ENCODE measurements around the gene SLC1A1. TPM values are rescaled to one million over a fixed set of nuclear protein-coding genes. Genes with fewer than 3 reads are reported as not detected.
A peak's percentile ranks its signal among the peaks of the same experiment; 100 is the strongest.

SLC1A1 gene
- total and polyA plus RNA-seq, 2 experiments from 2014 or later: 3.7 to 8.2 TPM

DNA sequence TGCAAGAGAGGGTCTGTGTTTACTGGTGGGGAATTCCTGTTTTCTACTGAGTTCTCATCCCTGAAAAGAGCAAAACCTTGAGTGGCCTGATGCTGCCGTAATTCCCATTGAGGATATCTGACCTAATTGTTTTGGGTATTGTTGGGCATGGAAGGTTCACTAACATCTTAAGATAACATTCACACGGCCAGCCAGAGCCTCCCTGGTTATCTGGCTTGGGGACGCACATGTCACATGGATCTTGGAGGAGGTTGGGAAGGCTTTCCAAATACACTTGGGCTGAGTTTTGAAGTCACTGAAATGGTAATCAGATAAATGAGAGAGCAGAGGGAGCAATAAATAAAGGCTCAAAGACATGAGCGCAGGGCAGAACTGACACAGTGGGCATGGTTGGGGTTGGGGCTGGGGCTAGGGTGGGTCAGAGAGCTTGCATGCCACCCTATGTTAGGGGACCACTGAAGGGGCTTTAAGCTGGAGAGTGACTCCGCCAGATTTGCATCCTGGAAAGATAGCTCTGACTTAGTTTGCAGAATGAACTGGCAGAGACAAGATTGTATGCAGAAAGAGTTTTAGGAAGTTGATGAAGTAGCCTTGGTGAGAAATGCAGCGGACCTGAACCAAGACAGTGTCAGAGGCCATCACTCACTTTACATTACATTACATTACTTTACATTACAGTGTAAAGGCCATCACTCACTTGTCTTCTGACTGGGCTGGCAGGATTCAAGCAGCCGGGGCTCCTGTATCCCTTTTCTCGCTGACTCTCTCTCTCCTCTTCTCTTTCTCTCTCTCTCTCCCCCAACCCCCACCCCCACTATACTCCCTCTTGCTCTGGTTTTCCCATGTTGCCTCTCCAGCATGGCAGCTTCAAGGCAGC lies 24.2 kb downstream of the SLC1A1 start:
- Histone ChIP-seq H3K27me3 (ENCODE audit: insufficient read depth) (no peaks in the 10 kb centered on the region), H3K4me2 (peak overlapping the region; percentile 68), H3K79me2 (replicated peaks; ENCODE audit: insufficient read depth) (no peaks in the 10 kb centered on the region), H2AFZ (no peak overlapping the region), H3K9me2 (ENCODE audit: insufficient read depth) (peaks cover 11% of the 10 kb centered on the region), H3F3A (replicated peaks; ENCODE audit: low read depth) (peaks cover 7% of the 10 kb centered on the region), H3K27ac (ENCODE audit: low read depth) (peak overlapping the region; percentile 64; the same call in 1 of the 2 replicates), H3K4me3 (no peak overlapping the region), H4K20me1 (replicated peaks; ENCODE audit: insufficient read depth) (no peaks in the 10 kb centered on the region), H3K36me3 (ENCODE audit: insufficient read depth) (no peaks in the 10 kb centered on the region), H3K4me1 (ENCODE audit: insufficient read depth) (peaks cover 22% of the 10 kb centered on the region)
- H3K27me3 Mint-ChIP-seq (ENCODE audit: insufficient read depth, low read depth, poor library complexity): peaks cover 2% of the 10 kb centered on the region
- H3K4me3 Mint-ChIP-seq: no peak overlapping the region; the same call in 2 of the 3 replicates
- DNase-seq (ENCODE audit: low spot score) (peak; percentile 76), ATAC-seq (peak; percentile 98)
- TF ChIP-seq, protein P1, sequence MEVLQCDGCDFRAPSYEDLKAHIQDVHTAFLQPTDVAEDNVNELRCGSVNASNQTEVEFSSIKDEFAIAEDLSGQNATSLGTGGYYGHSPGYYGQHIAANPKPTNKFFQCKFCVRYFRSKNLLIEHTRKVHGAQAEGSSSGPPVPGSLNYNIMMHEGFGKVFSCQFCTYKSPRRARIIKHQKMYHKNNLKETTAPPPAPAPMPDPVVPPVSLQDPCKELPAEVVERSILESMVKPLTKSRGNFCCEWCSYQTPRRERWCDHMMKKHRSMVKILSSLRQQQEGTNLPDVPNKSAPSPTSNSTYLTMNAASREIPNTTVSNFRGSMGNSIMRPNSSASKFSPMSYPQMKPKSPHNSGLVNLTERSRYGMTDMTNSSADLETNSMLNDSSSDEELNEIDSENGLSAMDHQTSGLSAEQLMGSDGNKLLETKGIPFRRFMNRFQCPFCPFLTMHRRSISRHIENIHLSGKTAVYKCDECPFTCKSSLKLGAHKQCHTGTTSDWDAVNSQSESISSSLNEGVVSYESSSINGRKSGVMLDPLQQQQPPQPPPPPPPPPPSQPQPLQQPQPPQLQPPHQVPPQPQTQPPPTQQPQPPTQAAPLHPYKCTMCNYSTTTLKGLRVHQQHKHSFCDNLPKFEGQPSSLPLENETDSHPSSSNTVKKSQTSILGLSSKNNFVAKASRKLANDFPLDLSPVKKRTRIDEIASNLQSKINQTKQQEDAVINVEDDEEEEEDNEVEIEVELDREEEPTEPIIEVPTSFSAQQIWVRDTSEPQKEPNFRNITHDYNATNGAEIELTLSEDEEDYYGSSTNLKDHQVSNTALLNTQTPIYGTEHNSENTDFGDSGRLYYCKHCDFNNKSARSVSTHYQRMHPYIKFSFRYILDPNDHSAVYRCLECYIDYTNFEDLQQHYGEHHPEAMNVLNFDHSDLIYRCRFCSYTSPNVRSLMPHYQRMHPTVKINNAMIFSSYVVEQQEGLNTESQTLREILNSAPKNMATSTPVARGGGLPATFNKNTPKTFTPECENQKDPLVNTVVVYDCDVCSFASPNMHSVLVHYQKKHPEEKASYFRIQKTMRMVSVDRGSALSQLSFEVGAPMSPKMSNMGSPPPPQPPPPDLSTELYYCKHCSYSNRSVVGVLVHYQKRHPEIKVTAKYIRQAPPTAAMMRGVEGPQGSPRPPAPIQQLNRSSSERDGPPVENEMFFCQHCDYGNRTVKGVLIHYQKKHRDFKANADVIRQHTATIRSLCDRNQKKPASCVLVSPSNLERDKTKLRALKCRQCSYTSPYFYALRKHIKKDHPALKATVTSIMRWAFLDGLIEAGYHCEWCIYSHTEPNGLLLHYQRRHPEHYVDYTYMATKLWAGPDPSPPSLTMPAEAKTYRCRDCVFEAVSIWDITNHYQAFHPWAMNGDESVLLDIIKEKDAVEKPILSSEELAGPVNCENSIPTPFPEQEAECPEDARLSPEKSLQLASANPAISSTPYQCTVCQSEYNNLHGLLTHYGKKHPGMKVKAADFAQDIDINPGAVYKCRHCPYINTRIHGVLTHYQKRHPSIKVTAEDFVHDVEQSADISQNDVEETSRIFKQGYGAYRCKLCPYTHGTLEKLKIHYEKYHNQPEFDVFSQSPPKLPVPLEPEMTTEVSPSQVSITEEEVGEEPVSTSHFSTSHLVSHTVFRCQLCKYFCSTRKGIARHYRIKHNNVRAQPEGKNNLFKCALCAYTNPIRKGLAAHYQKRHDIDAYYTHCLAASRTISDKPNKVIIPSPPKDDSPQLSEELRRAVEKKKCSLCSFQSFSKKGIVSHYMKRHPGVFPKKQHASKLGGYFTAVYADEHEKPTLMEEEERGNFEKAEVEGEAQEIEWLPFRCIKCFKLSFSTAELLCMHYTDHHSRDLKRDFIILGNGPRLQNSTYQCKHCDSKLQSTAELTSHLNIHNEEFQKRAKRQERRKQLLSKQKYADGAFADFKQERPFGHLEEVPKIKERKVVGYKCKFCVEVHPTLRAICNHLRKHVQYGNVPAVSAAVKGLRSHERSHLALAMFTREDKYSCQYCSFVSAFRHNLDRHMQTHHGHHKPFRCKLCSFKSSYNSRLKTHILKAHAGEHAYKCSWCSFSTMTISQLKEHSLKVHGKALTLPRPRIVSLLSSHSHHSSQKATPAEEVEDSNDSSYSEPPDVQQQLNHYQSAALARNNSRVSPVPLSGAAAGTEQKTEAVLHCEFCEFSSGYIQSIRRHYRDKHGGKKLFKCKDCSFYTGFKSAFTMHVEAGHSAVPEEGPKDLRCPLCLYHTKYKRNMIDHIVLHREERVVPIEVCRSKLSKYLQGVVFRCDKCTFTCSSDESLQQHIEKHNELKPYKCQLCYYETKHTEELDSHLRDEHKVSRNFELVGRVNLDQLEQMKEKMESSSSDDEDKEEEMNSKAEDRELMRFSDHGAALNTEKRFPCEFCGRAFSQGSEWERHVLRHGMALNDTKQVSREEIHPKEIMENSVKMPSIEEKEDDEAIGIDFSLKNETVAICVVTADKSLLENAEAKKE (CRISPR knock-in tag; IDR thresholded peaks at IDR 0.05): peak; percentile 82
- no peak for TF ChIP-seq STAT1 (IDR thresholded peaks at IDR 0.05; ENCODE audit: unreplicated experiment)
- TF ChIP-seq EZH2phosphoT487 (IDR thresholded peaks at IDR 0.05; ENCODE audit: unreplicated experiment): no peak
- no peak for TF ChIP-seq POLR2AphosphoS5 (IDR thresholded peaks at IDR 0.05; ENCODE audit: low read depth)
- no peak for TF ChIP-seq JUNB (IDR thresholded peaks at IDR 0.05; ENCODE audit: unreplicated experiment)
- no peak for TF ChIP-seq ZNF331 (CRISPR knock-in tag; IDR thresholded peaks at IDR 0.05; ENCODE audit: low read depth)
- no peak for TF ChIP-seq ZNF114 (CRISPR knock-in tag; IDR thresholded peaks at IDR 0.05)
- TF ChIP-seq, protein P2, sequence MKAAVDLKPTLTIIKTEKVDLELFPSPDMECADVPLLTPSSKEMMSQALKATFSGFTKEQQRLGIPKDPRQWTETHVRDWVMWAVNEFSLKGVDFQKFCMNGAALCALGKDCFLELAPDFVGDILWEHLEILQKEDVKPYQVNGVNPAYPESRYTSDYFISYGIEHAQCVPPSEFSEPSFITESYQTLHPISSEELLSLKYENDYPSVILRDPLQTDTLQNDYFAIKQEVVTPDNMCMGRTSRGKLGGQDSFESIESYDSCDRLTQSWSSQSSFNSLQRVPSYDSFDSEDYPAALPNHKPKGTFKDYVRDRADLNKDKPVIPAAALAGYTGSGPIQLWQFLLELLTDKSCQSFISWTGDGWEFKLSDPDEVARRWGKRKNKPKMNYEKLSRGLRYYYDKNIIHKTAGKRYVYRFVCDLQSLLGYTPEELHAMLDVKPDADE (IDR thresholded peaks at IDR 0.05): no peak
- no peak for TF ChIP-seq CTCF (conservative IDR thresholded peaks at IDR 0.05; ENCODE audit: low read depth in 2 of 2)
- no peak for TF ChIP-seq REST (IDR thresholded peaks at IDR 0.05; ENCODE audit: unreplicated experiment)
- TF ChIP-seq NANOG (IDR thresholded peaks at IDR 0.05; ENCODE audit: borderline replicate concordance): peak; percentile 63; the same call in 1 of the 2 replicates
- peak; percentile 42; the same call in 1 of the 2 replicates for TF ChIP-seq CREB1 (CRISPR knock-in tag; IDR thresholded peaks at IDR 0.05; ENCODE audit: low read depth)
- TF ChIP-seq EZH2 (IDR thresholded peaks at IDR 0.05; ENCODE audit: low read depth, unreplicated experiment): no peak
- peaks cover 3% of the 10 kb centered on the region; the same call in 1 of the 3 replicates for H3K36me3 Mint-ChIP-seq (ENCODE audit: low read depth)
- peaks cover 33% of the 10 kb centered on the region for H3K4me1 Mint-ChIP-seq
- H3K9me3 Mint-ChIP-seq: peaks cover 3% of the 10 kb centered on the region; the same call in 2 of the 3 replicates
- H3K27ac Mint-ChIP-seq: no peak overlapping the region; the same call in 1 of the 2 replicates
